ENCODE measurements around the gene GLRA1.

GLRA1 gene

GRCh38 chr5:151924564-151925301 is at the start of gene GLRA1:
Gene GLRA1 (minus strand): TSS chr5:151924851. CDS start chr5:151924549, 302 bp downstream.
- TF ChIP-seq, protein P1, sequence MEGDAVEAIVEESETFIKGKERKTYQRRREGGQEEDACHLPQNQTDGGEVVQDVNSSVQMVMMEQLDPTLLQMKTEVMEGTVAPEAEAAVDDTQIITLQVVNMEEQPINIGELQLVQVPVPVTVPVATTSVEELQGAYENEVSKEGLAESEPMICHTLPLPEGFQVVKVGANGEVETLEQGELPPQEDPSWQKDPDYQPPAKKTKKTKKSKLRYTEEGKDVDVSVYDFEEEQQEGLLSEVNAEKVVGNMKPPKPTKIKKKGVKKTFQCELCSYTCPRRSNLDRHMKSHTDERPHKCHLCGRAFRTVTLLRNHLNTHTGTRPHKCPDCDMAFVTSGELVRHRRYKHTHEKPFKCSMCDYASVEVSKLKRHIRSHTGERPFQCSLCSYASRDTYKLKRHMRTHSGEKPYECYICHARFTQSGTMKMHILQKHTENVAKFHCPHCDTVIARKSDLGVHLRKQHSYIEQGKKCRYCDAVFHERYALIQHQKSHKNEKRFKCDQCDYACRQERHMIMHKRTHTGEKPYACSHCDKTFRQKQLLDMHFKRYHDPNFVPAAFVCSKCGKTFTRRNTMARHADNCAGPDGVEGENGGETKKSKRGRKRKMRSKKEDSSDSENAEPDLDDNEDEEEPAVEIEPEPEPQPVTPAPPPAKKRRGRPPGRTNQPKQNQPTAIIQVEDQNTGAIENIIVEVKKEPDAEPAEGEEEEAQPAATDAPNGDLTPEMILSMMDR (conservative IDR thresholded peaks at IDR 0.05), result no peak
- TF ChIP-seq ZFX (IDR thresholded peaks at IDR 0.05), result no peak
- no peak within 1 kb of the TSS for H3K27ac ChIP-seq

DNA sequence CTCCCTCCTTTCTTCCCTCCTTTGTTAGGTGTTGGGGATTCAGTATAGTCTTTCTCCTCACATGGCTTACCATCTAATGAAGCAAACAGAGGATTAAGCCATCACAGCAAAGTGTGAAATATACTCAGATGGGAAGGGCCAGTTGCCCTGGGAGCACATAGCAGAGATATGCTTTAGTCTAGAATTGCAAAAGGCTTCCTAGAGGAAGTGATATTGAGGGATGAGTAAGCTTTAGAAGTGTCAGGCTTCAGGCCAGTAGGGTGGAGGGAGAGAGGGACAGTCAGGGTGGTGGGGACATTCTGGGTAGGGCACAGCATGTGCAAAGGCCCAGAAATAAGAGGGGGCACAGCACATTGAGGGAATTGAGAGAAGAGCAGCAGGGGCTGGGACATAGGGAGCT is 46.2 kb upstream of the GLRA1 start:
- H3K27ac ChIP-seq, result no peak overlapping the region
- no peak for TF ChIP-seq ZFX (IDR thresholded peaks at IDR 0.05)
- TF ChIP-seq, protein P1 (conservative IDR thresholded peaks at IDR 0.05), result no peak

DNA sequence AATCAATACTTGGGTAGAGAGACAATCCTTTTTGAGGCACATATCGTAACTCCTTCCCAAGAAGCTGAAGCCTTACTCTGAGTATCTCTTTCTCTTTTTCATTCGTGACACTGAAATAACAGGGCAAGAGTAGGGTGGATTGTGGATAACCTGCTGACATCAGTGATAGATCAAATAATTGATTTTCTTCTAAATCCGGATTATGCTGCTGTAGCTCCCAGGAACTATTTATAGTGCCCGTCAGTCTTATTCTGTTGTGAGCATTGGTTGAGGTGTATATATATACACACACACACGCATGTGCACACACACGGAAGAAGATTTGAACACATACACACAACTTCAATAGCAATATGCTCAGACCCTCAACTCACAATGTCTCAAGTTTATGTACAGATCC is 43.2 kb upstream of the GLRA1 start:
- TF ChIP-seq, protein P1 (conservative IDR thresholded peaks at IDR 0.05), result no peak
- TF ChIP-seq ZFX (IDR thresholded peaks at IDR 0.05), result no peak
- no peak overlapping the region for H3K27ac ChIP-seq

DNA sequence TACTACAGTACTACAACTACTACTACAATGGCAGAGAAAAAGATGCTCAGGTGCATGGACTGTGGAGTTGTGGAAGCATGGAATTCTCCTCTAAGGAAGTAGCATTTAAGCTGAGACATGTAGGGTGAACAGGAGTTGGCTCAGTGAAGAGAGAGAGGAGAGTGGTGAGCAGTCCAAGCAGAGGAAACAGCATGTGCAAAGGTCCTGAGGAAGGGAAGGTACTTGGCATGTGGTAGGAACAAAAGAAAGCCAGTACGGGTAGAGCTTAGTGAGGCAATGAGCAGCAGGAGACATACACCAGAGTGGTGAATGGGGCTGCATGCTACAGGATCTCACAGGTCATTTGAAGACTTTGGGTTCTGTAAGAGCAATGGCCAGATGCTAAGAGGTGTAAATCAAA is 41.4 kb upstream of the GLRA1 start:
- TF ChIP-seq, protein P1 (conservative IDR thresholded peaks at IDR 0.05), result no peak
- TF ChIP-seq ZFX (IDR thresholded peaks at IDR 0.05), result no peak
- H3K27ac ChIP-seq, result no peak overlapping the region

GRCh38 chr5:151964471-151964870 is 39.8 kb upstream of the GLRA1 start:
- no peak overlapping the region for H3K27ac ChIP-seq
- no peak for TF ChIP-seq ZFX (IDR thresholded peaks at IDR 0.05)

GRCh38 chr5:151961557-151961956 is 36.9 kb upstream of the GLRA1 start:
- no peak overlapping the region for H3K27ac ChIP-seq
- no peak for TF ChIP-seq ZFX (IDR thresholded peaks at IDR 0.05)
- TF ChIP-seq, protein P1 (conservative IDR thresholded peaks at IDR 0.05), result no peak

DNA sequence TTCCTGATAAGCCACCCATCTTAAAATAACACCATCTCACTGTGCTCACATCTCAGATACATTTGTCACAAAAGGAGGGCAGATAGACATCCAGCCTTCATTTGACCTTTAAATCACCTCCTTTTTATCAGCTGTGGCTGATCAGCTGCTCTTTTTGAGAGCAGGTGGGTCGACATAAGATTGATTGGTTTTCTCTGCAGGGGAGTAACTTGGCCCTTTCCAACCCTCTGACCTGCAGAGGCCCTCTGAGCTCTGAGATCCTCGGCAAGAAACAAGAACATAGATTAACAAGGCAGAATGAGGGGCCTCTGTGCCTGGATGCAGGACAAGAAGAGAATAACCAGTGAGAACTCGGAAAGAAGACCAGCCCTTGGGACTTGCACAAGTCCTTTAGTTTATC is 33.5 kb upstream of the GLRA1 start:
- no peak overlapping the region for H3K27ac ChIP-seq
- no peak for TF ChIP-seq ZFX (IDR thresholded peaks at IDR 0.05)
- TF ChIP-seq, protein P1 (conservative IDR thresholded peaks at IDR 0.05), result no peak

GRCh38 chr5:151956725-151957124 is 32.1 kb upstream of the GLRA1 start:
- H3K27ac ChIP-seq, result no peak overlapping the region
- TF ChIP-seq, protein P1 (conservative IDR thresholded peaks at IDR 0.05), result no peak
- TF ChIP-seq ZFX (IDR thresholded peaks at IDR 0.05), result no peak
